GM11168 (cell line): ENCODE data around the gene GNG7.

Source experiments
- in situ Hi-C: fragments of 300-500 bp; cut with MboI; formaldehyde crosslinking; loops from one replicate; pipeline ENCODE4 v1.12.0; 2022; ENCODE audit warnings: low sequenced_read_pairs; ENCODE audit not compliant: unreplicated experiment

Gene GNG7

GRCh38 chr19:2464389-2464788, 238.1 kb downstream of the GNG7 start:
- in situ Hi-C loops, result loop anchor here (25.0 kb wide), 1 partner anchor 298 kb away; no protein-coding TSS in a partner anchor

- in situ Hi-C loops, result loop anchor here (25.0 kb wide), 1 partner anchor 299 kb away; no protein-coding TSS in a partner anchor
Measured at GRCh38 chr19:2463694-2464093, 238.8 kb downstream of the GNG7 start.

GRCh38 chr19:2462635-2463421, 239.7 kb downstream of the GNG7 start:
- in situ Hi-C loops, result loop anchor here (25.0 kb wide), 1 partner anchor 299 kb away; no protein-coding TSS in a partner anchor

GRCh38 chr19:2461751-2462634, 240.5 kb downstream of the GNG7 start:
- in situ Hi-C loops, result loop anchor here (25.0 kb wide), 1 partner anchor 300 kb away; no protein-coding TSS in a partner anchor
